Astrocyte (in vitro differentiated cells and primary cell): ENCODE data around the gene C5. TPM values are rescaled to one million over a fixed set of nuclear protein-coding genes. Genes with fewer than 3 reads are reported as not detected.

Source experiments
- DNase-seq: peaks from one replicate; pipeline ENCODE4 v3.0.0-alpha.2; 2010; ENCODE audit warnings: low read depth
- FAIRE-seq: peaks from 2 replicates; lab custom pipeline; 2011; peaks lifted over from hg19 to GRCh38; lab: Jason Lieb, UNC
- H2AFZ ChIP-seq: 2 replicates; pipeline ENCODE4 v1.6.0; 2012; ENCODE audit warnings: low read depth, low read length, inconsistent platforms
- H3K27ac ChIP-seq: 2 replicates; pipeline ENCODE4 v1.5.1; 2011; ENCODE audit warnings: low read depth, low read length, inconsistent platforms
- H3K27me3 ChIP-seq: 2 replicates; pipeline ENCODE4 v1.6.0; 2011; ENCODE audit warnings: low read length, inconsistent platforms; ENCODE audit not compliant: insufficient read depth
- H3K36me3 ChIP-seq: 2 replicates; pipeline ENCODE4 v1.5.1; 2011; ENCODE audit warnings: low read length, inconsistent platforms; ENCODE audit not compliant: insufficient read depth
- H3K4me1 ChIP-seq: 2 replicates; pipeline ENCODE4 v1.5.1; 2011; ENCODE audit warnings: low read length, inconsistent platforms; ENCODE audit not compliant: insufficient read depth
- H3K4me2 ChIP-seq: 2 replicates; pipeline ENCODE4 v1.6.0; 2012; ENCODE audit warnings: low read length, inconsistent platforms
- H3K4me3 ChIP-seq: 2 replicates; pipeline ENCODE4 v1.5.1; 2011; ENCODE audit warnings: low read depth, mild to moderate bottlenecking, low read length, inconsistent platforms; ENCODE audit not compliant: insufficient read depth
- H3K79me2 ChIP-seq: 2 replicates; pipeline ENCODE4 v1.6.0; 2012; ENCODE audit warnings: mild to moderate bottlenecking, low read length, inconsistent platforms; ENCODE audit not compliant: insufficient read depth
- H3K9ac ChIP-seq: 2 replicates; pipeline ENCODE4 v1.6.0; 2012; ENCODE audit warnings: mild to moderate bottlenecking, low read length, inconsistent platforms
- H3K9me3 ChIP-seq: 2 replicates; pipeline ENCODE4 v1.5.1; 2012; ENCODE audit warnings: low read depth, mild to moderate bottlenecking, low read length, inconsistent platforms; ENCODE audit not compliant: insufficient read depth
- H4K20me1 ChIP-seq: 2 replicates; pipeline ENCODE4 v1.6.0; 2012; ENCODE audit warnings: low read length, inconsistent platforms; ENCODE audit not compliant: insufficient read depth
- H3K27ac Mint-ChIP-seq: one replicate; pipeline ENCODE4 v1.8.0; 2021; ENCODE audit warnings: mild to moderate bottlenecking, mixed read lengths; ENCODE audit not compliant: unreplicated experiment
- H3K27me3 Mint-ChIP-seq: one replicate; pipeline ENCODE4 v1.8.0; 2021; ENCODE audit warnings: low read depth, mixed read lengths; ENCODE audit not compliant: unreplicated experiment
- H3K36me3 Mint-ChIP-seq: one replicate; pipeline ENCODE4 v1.8.0; 2021; ENCODE audit warnings: low read depth, mixed read lengths; ENCODE audit not compliant: unreplicated experiment
- H3K4me1 Mint-ChIP-seq: one replicate; pipeline ENCODE4 v1.8.0; 2021; ENCODE audit warnings: low read depth, mixed read lengths; ENCODE audit not compliant: unreplicated experiment
- H3K4me3 Mint-ChIP-seq: one replicate; pipeline ENCODE4 v1.8.0; 2021; ENCODE audit warnings: mild to moderate bottlenecking, moderate library complexity, mixed read lengths; ENCODE audit not compliant: unreplicated experiment
- H3K9me3 Mint-ChIP-seq: one replicate; pipeline ENCODE4 v1.8.0; 2021; ENCODE audit warnings: mild to moderate bottlenecking, mixed read lengths; ENCODE audit not compliant: unreplicated experiment
- total RNA-seq: library from RNA; stranded (reverse); gene quantifications from 2 replicates; pipeline ENCODE4 v1.2.1, GENCODE V29; 2021
- TF ChIP-seq, protein P1 (sequence below): IDR thresholded peaks from 2 replicates; pipeline ENCODE4 v1.5.1; 2011; ENCODE audit warnings: low read depth, mild to moderate bottlenecking, inconsistent platforms, low read length, moderate library complexity; ENCODE audit not compliant: insufficient read depth

C5 gene
- total RNA-seq, 1 donor from 2014 or later: 1.1 TPM

DNA sequence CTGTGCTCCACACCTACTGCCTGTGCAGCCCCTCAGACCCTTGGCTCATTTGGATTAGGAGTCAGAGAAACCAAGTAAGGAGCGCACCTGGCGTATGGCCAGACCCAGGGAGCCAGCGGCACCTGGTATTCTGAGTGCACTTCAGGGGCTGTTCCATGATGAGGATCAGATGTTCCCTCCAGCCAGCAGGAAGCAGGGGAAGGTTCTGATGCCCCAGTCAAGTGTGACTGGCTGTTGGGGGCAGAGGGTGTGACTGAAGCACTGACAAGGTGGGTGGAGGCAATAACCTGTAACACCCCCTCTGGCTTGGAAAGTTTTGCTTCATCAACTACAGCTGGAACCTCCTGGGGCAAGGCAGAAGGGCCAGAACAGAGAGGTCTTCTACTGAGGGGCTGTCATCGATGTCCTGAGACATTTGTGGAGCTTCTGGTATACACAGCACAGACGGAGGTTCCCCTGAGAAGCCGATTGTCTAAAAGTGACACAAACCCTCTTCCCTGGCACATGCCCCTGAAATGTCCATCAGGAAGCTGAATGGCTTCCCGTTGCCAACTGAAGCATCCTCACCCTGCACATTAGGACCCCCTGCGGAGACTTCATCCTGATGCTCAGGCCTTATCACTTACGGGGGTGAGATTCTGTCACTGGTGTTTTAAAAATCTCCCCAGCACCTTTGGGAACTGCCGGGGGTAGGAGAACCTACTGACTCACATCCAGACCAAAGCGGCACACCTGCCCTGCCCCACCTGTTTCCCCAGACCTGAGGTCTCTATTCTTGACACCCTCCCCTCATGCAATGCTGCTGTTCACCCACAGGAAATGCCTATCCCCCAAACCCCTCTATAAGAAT, 144.5 kb downstream of the C5 start:
- Mint-ChIP-seq H3K4me1 (no peaks in the 10 kb centered on the region), H3K9me3 (no peaks in the 10 kb centered on the region), H3K27me3 (peaks cover 25% of the 10 kb centered on the region), H3K36me3 (peaks cover 5% of the 10 kb centered on the region), H3K27ac (no peak overlapping the region), H3K4me3 (no peak overlapping the region)
- Histone ChIP-seq H3K27me3 (no peaks in the 10 kb centered on the region), H2AFZ (no peak overlapping the region), H3K9ac (no peak overlapping the region), H3K27ac (no peak overlapping the region), H3K36me3 (no peaks in the 10 kb centered on the region), H4K20me1 (no peaks in the 10 kb centered on the region), H3K9me3 (no peaks in the 10 kb centered on the region), H3K4me3 (no peak overlapping the region), H3K4me1 (no peaks in the 10 kb centered on the region), H3K79me2 (no peaks in the 10 kb centered on the region), H3K4me2 (no peak overlapping the region)
- DNase-seq: no peak
- FAIRE-seq: no peak
- TF ChIP-seq, protein P1, sequence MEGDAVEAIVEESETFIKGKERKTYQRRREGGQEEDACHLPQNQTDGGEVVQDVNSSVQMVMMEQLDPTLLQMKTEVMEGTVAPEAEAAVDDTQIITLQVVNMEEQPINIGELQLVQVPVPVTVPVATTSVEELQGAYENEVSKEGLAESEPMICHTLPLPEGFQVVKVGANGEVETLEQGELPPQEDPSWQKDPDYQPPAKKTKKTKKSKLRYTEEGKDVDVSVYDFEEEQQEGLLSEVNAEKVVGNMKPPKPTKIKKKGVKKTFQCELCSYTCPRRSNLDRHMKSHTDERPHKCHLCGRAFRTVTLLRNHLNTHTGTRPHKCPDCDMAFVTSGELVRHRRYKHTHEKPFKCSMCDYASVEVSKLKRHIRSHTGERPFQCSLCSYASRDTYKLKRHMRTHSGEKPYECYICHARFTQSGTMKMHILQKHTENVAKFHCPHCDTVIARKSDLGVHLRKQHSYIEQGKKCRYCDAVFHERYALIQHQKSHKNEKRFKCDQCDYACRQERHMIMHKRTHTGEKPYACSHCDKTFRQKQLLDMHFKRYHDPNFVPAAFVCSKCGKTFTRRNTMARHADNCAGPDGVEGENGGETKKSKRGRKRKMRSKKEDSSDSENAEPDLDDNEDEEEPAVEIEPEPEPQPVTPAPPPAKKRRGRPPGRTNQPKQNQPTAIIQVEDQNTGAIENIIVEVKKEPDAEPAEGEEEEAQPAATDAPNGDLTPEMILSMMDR: no peak

DNA sequence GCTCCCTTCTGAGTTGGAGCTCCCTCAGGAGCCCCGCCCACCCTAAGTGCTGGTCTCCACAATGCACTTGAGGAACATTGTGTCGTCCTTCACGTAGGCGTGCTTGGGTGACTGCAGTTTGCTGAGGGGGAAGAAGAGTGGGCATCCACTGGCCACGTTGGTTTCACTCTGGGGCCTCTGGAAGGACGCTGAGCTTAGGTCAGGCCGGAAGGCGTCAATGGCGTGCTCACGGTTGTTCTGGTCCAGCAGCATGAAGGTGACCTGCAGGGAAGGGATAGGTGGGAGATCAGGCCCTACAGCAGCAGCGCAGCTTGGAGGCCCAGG, 145.1 kb downstream of the C5 start:
- no peaks in the 10 kb centered on the region for H3K4me1 Mint-ChIP-seq
- H3K36me3 ChIP-seq: no peaks in the 10 kb centered on the region

More for the DNA sequence above, 145.1 kb downstream of the C5 start:
- no peak overlapping the region for H3K9ac ChIP-seq
- Mint-ChIP-seq H3K27me3 (peaks cover 26% of the 10 kb centered on the region), H3K27ac (no peak overlapping the region), H3K4me3 (no peak overlapping the region), H3K36me3 (peaks cover 5% of the 10 kb centered on the region), H3K9me3 (no peaks in the 10 kb centered on the region)
- H3K4me2 ChIP-seq: no peak overlapping the region
- H3K79me2 ChIP-seq: no peaks in the 10 kb centered on the region
- FAIRE-seq (no peak), DNase-seq (no peak)
- no peaks in the 10 kb centered on the region for H3K4me1 ChIP-seq
- H3K27me3 ChIP-seq: no peaks in the 10 kb centered on the region
- no peaks in the 10 kb centered on the region for H3K9me3 ChIP-seq
- H2AFZ ChIP-seq: no peak overlapping the region
- TF ChIP-seq, protein P1: no peak
- H3K4me3 ChIP-seq: no peak overlapping the region
- H4K20me1 ChIP-seq: no peaks in the 10 kb centered on the region
- no peak overlapping the region for H3K27ac ChIP-seq
